GM12892 (cell line): ENCODE data around the gene TIMM9.

Source experiments
- POLR2A ChIP-seq: IDR thresholded peaks from 2 replicates; pipeline ENCODE4 v1.6.1; 2011; ENCODE audit warnings: low read depth, low read length, control low read depth
- POLR2AphosphoS5 ChIP-seq: IDR thresholded peaks from 2 replicates; pipeline ENCODE4 v1.6.1; 2011; ENCODE audit warnings: low read depth, low read length, control low read depth

GRCh38 chr14:58401587-58401986, 25.7 kb downstream of the TIMM9 start:
- TF ChIP-seq POLR2AphosphoS5 (no peak), POLR2A (no peak)
